NCI-H1417 (cell line): Measurements from ENCODE around the gene KCTD20.

ENCODE experiments used
- DNase-seq, 3 experiments: peaks; one replicate each; lab custom pipeline; 2025; lab: John Stamatoyannopoulos, UW

The KCTD20 gene

DNA sequence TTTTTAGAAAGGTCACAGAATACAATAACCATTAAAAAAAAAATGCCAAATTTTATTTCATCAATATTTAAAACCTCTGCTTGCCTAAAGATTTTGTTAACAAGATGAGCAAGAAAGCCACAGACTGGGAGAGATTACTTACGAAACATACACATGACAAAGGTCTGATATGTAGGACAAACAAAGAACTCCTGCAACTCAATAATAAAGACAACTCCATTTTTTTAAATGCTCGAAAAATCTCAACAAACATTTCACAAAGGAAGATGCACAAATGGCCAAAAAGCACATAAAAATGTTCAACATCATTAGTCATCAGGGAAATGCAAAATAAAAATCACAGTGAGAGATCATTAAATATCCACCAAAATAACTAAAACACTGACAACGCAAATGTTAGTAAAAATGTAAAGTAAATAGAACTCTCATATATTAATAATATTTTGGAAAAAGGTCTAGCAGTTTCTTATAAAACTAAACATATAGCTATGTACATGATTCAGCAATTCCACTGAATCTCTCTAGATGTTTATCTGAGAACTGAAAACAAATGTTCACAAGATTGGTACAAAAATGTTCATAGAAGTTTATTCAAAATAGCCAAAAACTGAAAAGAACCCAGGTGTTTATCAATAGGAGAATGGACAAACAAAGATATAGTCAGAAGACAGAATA, 94.2 kb downstream of the KCTD20 start:
- no peak for DNase-seq

DNA sequence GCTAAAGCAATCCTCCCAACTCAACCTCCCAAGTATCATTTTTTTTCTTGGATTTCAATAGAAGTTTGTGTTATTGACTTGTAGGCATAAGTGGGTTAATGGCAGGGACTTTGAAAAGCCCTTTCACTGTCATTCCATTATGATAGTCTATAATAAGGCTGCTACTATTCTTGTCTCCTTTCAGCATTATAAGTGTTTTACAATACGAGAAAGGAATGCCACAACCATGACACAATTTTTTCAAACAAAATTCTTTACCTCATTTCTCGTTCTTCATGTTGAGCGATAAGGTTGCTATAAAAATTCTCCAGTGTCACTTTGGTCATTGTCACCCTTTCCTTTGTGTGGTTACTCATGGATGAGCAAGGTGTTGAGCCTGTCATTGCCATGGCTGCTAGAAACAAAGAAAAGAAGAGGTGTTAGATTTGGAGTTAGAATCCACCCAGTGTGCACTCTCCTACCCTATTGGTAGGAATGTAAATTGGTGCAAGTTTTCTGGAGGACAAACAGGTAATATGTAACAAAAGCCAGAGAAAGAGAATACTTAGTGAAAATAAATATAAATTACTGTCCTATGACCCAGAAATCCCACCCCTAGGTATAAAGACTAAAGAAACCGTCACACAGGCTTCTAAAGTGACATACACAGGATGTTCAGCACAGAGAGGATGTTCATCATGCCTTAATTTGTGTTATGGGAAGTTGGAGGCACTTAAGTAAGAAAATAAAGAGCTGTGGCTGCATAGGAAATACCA, 97.2 kb downstream of the KCTD20 start:
- DNase-seq, result no peak
